8988T (cell line): ENCODE results near the gene INMT.

Experiments
- DNase-seq: peaks from one replicate; pipeline ENCODE4 v3.0.0; 2011

The INMT gene

DNA sequence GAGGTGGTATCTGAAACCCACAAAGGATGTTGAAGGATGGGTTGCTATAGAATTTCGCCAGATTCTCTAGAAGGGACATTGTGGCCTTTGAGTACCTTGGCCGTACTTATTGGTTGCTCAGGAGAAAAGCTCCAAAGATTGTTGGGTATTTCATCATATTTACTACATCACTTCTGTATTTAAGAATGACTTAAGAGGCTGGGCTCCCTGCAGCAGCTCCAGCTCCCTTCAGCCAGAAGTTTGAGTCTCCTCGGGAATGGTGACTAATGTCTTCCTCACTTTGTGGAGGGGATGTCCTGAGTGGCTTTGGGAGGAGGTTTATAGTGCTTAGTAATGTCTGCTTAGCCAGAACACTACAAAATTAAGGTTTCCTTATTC, 37.4 kb downstream of the INMT start:
- DNase-seq = no peak

DNA sequence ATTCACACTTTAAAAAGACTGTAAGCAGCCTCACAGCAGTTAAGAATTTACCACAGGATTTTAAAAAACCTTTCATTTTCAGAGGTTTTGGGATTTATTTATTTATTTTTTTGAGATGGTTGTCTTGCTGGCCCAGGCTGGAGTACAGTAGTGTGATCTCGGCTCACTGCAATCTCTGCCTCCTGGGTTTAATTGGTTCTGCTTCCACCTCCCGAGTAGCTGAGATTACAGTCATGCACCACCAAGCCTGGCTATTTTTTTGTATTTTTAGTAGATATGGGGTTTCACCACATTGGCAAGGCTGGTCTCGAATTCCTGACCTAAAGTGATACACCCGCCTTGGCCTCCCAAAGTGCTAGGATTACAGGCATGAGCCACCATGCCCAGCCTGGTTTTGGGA, 38.4 kb downstream of the INMT start:
- DNase-seq = no peak

DNA sequence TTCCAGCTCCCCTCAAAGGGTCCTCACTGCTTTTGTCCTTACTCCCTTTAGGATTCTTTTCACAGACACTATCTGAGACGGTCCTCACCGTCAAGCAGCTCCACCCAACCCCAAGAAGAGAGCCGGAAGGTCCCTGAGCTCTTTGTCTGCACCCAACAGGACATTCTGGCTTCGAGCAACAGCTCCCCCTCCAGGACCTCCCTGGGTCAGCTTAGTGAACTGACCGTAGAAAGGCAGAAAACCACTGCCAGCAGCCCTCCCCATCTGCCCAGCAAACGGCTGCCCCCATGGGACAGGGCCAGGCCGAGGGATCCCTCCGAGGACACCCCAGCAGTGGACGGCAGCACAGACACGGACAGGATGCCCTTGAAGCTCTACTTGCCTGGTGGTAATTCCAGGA, 39.2 kb downstream of the INMT start:
- DNase-seq = no peak

GRCh38 chr7:30795161-30795948, 43.4 kb downstream of the INMT start:
- DNase-seq = no peak

DNA sequence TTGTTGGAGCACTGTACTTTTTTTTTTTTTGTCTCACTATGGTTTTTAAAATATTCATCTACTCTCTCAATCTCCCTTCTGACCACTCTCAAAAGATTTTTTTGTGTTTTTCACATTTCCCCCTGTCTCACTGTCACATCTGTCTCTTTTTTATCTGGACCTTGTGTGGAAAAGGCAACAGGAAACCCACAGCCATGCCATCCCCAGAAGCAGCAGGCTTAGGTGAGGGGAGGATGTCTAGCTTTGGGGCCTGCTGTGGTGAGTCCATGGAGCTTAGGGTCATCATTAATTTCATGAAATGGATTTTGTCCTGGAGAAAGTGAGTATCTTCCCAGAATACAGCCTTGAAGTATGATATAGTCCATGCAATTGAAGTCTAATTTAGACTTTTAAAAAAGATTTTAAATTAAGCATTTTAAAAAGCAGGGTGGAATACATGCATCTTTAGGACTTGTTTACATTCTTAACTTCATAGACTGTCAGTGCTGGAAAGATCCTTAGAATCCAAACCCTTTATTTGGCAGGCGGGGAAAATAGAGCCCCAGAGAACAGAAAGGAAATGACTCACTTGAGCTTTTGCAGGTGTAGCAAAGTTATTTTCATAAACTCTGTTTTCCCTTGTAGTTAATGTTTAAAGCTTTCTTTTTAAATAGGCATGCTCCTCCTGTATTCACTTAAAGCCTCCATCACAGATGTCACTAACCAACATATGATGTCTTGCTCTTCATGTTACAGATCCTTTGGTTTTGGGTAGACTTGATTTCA, 44.4 kb downstream of the INMT start:
- no peak for DNase-seq

- DNase-seq = no peak
These were observed 45.5 kb downstream of the INMT start for GRCh38 chr7:30797176-30798040.

DNA sequence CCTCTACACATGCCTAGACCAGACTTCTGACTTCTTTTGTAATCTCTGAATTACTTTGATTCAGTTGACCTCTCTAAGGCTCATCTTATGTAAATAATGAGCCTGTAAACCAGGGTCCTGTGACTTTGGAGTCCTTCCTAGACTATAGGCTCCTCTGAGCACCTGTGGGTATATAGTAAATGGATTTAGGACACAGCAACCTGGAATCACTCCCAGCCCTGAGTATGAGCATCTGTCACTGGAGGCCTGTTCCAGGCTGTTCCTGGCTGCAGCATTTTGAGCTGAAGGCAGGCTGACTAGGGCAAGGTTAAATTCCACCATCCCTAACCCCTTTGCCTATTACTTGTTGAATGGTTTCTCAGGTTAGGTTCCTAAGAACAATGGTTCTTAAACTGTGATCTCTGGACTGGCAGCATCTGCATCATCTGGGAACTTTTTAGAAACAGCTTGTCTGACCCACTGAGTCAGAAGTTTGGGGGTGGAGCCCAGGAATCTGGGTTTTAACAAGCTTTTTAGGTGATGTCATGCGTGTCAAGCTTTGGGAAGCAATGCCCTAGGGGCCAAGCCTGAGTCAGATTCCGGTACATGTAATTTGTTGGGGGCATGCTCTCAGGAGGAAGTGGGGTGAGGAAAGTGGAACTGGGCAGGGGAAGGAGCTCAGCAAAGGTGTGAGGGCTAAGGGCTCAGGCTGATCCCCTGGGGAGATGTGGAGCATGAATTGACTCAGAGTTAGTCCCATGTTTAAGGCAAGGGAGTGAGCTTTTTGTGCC, 47.5 kb downstream of the INMT start:
- DNase-seq = no peak

DNA sequence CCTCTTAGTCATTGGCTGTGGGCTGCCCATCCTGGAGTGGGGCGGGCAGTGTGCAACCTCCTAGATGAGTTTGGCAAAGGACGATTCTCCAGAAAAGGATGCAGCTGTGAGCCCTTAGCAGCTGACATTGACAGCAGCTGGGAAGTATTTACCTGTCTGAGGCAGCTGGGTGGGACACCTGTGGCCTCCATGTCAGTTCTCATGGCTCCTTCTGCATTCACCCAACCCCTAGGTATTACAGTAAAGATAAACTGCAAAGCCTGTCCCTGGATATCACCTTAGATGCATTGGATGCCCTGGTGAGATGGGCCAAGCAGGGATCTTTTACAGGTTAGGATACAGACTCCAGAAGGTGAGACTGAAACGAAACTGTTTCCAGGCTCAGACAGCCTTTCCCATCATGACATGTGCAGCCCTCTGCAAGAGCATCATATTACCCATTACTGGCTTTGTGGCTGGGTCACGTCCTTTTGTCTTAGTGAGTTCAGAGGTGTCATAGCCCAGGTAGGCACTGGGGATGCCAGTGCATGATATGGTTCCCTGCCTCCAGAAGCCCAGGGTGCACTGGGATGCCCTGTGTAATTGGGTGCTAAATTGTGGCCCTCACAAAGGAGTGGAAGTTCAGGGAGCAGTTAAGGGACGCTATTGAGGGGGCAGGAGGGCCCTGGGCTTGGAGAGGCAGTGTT, 48.2 kb downstream of the INMT start:
- no peak for DNase-seq

- DNase-seq = peak; percentile 41
These were observed 48.9 kb downstream of the INMT start for GRCh38 chr7:30800785-30801252.

GRCh38 chr7:30802812-30803211, 50.9 kb downstream of the INMT start:
- DNase-seq = no peak

- DNase-seq = no peak
These were observed 52.2 kb downstream of the INMT start for GRCh38 chr7:30804078-30804661.

DNA sequence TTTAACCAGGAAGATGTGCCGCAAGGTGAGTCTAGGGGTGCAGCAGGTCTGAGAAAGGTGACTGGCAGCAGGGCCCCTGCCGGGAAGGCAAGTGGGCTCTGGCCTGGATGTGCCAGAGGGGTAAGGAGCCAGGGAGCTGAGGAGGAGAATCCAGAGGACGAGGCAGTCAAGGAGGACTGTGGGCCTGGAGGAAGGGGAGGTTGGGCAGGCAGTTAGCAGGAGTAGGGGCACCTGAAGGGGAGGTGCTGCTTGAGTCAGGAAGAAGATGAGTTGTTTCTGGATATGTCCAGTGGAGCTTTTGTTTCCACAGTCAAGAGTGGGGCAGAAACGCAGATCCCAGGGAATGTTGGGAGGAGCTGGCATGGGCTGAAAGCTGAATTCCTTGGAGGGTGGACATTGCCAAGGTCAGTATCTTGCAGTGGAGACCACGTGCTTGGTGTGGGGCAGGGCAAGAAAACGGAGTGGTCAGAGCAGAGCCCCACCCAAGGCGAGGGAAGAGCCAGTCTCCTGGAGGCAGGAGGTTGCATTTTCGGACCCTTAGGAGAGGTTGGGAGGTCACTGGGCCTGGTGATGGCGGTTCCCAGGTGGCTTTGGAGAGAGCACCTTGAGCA, 53.3 kb downstream of the INMT start:
- no peak for DNase-seq

GRCh38 chr7:30805931-30806330, 54.0 kb downstream of the INMT start:
- no peak for DNase-seq
